ENCODE measurements around the gene PLEKHH3. TPM values are rescaled to one million over a fixed set of nuclear protein-coding genes. Genes with fewer than 3 reads are reported as not detected.
A peak's percentile ranks its signal among the peaks of the same experiment; 100 is the strongest.

Gene PLEKHH3
- total RNA-seq, 2 donors from 2014 or later, result 0.73 TPM; not detected in 1

GRCh38 chr17:42681976-42682721 lies 5.4 kb upstream of the PLEKHH3 start, which contains the start of gene CNTNAP1:
Gene CNTNAP1, plus strand, starts transcription at chr17:42682531. Its CDS starts 299 bp downstream, at chr17:42682830.
- ATAC-seq (no peak), DNase-seq (ENCODE audit: low spot score) (no peak)
- peaks cover 35 to 39% of the 10 kb centered on the region in 2 donors for H3K4me1 Mint-ChIP-seq (ENCODE audit: low read depth in 2 of 2)
- no peaks in the 10 kb centered on the region for H3K9me3 Mint-ChIP-seq
- no peaks in the 10 kb centered on the region for H3K36me3 Mint-ChIP-seq
- H3K4me3 Mint-ChIP-seq, result peak within 1 kb of the TSS; percentile 65
- peaks cover 33 to 44% of the 10 kb centered on the region in 2 donors for H3K27me3 Mint-ChIP-seq
- H3K27ac Mint-ChIP-seq, result peak within 1 kb of the TSS; percentile 35 to 60

- Mint-ChIP-seq H3K27me3 (peaks cover 39 to 40% of the 10 kb centered on the region in 2 donors), H3K27ac (no peak overlapping the region), H3K9me3 (no peaks in the 10 kb centered on the region), H3K36me3 (no peaks in the 10 kb centered on the region), H3K4me1 (ENCODE audit: low read depth in 2 of 2) (peaks cover 39 to 44% of the 10 kb centered on the region in 2 donors), H3K4me3 (peak overlapping the region; percentile 71)
- ATAC-seq, result no peak
- DNase-seq (ENCODE audit: low spot score), result no peak
Observed at GRCh38 chr17:42680331-42680808, 3.6 kb upstream of the PLEKHH3 start.

- peak overlapping the region; percentile 71 for H3K4me3 Mint-ChIP-seq
- peak overlapping the region in 1 of 2 donors; percentile 31 for H3K27ac Mint-ChIP-seq
- H3K9me3 Mint-ChIP-seq, result no peaks in the 10 kb centered on the region
- no peaks in the 10 kb centered on the region for H3K36me3 Mint-ChIP-seq
- ATAC-seq (peak; percentile 68 to 72), DNase-seq (ENCODE audit: low spot score) (peak; percentile 85)
- H3K4me1 Mint-ChIP-seq (ENCODE audit: low read depth in 2 of 2), result peaks cover 40 to 44% of the 10 kb centered on the region in 2 donors
- H3K27me3 Mint-ChIP-seq, result peaks cover 38 to 39% of the 10 kb centered on the region in 2 donors
Observed at GRCh38 chr17:42679492-42680330, 2.9 kb upstream of the PLEKHH3 start.

DNA sequence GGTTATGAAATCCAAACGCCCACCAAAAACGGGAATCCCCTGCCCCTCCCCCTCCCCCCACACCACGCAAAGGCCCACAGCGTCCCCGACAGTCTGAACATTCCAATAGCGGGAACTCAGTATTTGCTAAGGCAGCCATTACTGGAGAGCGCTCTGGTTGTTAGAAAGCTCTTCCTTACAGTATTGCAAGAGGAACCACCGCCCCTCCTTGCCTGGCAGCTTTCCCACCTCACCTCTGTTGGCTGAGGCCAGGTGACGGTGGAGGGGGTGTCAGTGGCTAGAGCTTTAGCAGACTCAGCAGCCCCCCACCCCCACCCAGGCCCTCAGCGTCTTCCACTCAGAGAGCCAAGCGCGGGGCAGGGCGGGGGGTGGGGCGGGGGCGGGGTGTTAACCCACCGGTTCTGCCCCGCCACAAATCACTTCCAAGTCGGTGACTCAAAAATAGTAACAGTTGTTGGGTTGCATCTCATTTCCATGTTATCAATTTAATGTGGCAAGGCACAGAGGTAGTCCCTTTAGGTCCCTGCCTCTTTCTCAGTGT lies 2.2 kb upstream of the PLEKHH3 start:
- Mint-ChIP-seq H3K9me3 (no peaks in the 10 kb centered on the region), H3K36me3 (no peaks in the 10 kb centered on the region), H3K4me1 (ENCODE audit: low read depth in 2 of 2) (peaks cover 44 to 46% of the 10 kb centered on the region in 2 donors), H3K27ac (peak overlapping the region in 1 of 2 donors; percentile 31), H3K4me3 (peak overlapping the region; percentile 92), H3K27me3 (peaks cover 33 to 39% of the 10 kb centered on the region in 2 donors)
- no peak for ATAC-seq
- no peak for DNase-seq (ENCODE audit: low spot score)

DNA sequence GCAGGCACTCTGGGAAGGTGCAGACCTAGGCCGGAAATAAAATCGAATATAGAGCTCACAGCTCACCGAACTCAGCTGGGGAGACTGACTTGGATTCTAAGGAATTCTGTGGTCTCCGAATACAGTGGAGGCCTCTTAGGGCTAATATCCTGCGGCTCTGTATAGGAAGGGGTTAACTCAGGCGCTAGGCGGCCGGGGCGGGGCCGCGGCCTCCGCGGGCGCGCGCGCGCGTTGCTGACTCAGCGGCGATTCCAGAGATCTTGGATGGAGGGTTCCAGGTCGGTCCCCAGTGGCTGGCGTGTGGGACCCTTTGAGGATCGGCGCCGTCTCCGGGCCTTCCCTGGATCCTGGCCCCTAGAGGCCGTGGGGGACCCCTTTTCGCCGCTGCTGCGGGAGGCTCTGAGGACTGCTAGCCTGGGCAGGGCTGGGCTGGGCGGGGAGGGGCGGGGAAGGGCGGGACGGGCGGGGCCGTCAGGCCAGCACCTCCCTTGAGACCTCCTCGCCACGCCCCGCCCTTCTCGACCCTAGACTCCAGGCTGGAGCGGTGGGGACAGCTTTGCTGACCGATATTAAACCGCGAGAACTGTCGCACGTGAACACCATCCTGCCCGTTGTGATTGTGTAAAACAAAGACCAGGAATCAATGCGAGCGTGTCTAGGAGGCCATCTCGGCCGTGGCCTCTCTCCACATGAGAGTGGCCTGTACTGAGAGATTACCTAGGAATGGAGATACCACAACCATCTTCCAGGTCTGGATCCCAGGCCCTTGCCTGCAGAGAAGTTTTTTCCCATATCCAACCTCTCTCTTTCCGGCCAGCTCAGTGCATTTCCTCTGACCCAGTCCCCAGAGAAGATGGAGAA lies 1.4 kb upstream of the PLEKHH3 start:
- peak overlapping the region in 1 of 2 donors; percentile 76 for H3K27ac Mint-ChIP-seq
- H3K27me3 Mint-ChIP-seq, result peaks cover 27 to 32% of the 10 kb centered on the region in 2 donors
- peak; percentile 51 to 62 for ATAC-seq
- no peaks in the 10 kb centered on the region for H3K36me3 Mint-ChIP-seq
- peak; percentile 88 for DNase-seq (ENCODE audit: low spot score)
- peaks cover 40 to 44% of the 10 kb centered on the region in 2 donors for H3K4me1 Mint-ChIP-seq (ENCODE audit: low read depth in 2 of 2)
- peak overlapping the region; percentile 92 for H3K4me3 Mint-ChIP-seq
- no peaks in the 10 kb centered on the region for H3K9me3 Mint-ChIP-seq

GRCh38 chr17:42677012-42677857 lies 441 bp upstream of the PLEKHH3 start:
- H3K4me1 Mint-ChIP-seq (ENCODE audit: low read depth in 2 of 2), result peaks cover 33 to 36% of the 10 kb centered on the region in 2 donors
- ATAC-seq (peak; percentile 87 to 92), DNase-seq (ENCODE audit: low spot score) (peak; percentile 97)
- peak overlapping the region; percentile 92 for H3K4me3 Mint-ChIP-seq
- H3K27me3 Mint-ChIP-seq, result peaks cover 18 to 26% of the 10 kb centered on the region in 2 donors
- peak overlapping the region; percentile 60 to 76 for H3K27ac Mint-ChIP-seq
- no peaks in the 10 kb centered on the region for H3K36me3 Mint-ChIP-seq
- no peaks in the 10 kb centered on the region for H3K9me3 Mint-ChIP-seq

DNA sequence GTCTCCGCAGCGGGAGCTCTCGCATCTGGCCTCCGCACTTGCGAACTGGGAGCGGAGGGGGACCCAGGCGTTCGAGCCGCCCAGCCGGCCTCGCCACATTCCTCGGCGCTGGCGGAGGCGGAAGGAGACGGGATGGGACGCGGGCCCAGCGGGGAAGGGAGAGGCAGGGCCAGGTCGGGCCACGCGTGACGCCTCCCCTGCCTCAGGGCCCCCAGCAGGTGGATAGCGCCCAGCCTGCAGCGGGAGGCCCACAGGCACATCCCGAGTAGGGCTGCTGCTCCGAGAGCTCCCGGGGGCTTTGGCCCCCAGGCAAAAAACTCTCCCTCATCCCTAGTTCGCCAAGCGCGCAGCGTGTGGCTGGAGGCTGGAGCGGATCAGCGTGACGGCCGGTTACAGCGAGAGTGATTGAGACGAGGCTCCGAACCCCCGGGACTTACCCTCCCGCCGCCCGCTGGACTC lies 800 bp downstream of the PLEKHH3 start:
- H3K4me3 Mint-ChIP-seq, result peak overlapping the region; percentile 92
- ATAC-seq (no peak), DNase-seq (ENCODE audit: low spot score) (no peak)
- peaks cover 17 to 19% of the 10 kb centered on the region in 2 donors for H3K27me3 Mint-ChIP-seq
- H3K4me1 Mint-ChIP-seq (ENCODE audit: low read depth in 2 of 2), result peaks cover 29 to 32% of the 10 kb centered on the region in 2 donors
- no peaks in the 10 kb centered on the region for H3K36me3 Mint-ChIP-seq
- no peak overlapping the region for H3K27ac Mint-ChIP-seq
- H3K9me3 Mint-ChIP-seq, result no peaks in the 10 kb centered on the region

DNA sequence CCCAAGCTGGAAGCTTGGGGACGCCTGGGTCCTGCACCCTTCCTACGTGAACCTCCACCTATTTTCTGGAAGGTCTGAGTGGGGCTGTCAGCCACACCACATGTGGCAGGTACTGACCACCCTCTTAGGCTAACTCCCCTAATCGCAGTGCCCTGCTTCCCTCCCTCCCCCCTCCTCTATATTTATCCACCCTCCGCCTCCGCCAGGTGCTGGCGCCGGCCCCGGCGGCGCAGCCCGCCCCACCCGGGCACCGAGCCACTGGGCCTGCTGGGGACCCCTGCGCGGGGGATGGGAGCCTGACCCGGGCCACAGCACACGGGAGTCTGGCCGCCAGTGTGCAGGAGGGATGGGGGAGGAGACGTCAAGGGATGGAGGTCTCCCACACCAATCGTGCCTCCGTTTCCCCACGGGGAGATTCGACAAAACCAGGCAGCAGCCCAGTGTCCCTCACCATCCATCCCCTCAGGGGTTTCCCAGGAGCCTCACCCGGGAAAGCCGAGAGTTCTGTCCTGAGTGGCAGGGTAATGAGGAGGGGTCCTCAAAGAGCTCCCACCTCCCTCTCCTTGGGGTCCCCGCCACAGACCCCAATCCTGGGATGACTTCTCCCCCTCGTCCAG lies 1.3 kb downstream of the PLEKHH3 start:
- peak overlapping the region; percentile 92 for H3K4me3 Mint-ChIP-seq
- H3K4me1 Mint-ChIP-seq (ENCODE audit: low read depth in 2 of 2), result peaks cover 29% of the 10 kb centered on the region in 2 donors
- H3K27me3 Mint-ChIP-seq, result peaks cover 17% of the 10 kb centered on the region in 2 donors
- ATAC-seq, result no peak
- no peaks in the 10 kb centered on the region for H3K9me3 Mint-ChIP-seq
- no peak overlapping the region for H3K27ac Mint-ChIP-seq
- H3K36me3 Mint-ChIP-seq, result no peaks in the 10 kb centered on the region
- DNase-seq (ENCODE audit: low spot score), result no peak

DNA sequence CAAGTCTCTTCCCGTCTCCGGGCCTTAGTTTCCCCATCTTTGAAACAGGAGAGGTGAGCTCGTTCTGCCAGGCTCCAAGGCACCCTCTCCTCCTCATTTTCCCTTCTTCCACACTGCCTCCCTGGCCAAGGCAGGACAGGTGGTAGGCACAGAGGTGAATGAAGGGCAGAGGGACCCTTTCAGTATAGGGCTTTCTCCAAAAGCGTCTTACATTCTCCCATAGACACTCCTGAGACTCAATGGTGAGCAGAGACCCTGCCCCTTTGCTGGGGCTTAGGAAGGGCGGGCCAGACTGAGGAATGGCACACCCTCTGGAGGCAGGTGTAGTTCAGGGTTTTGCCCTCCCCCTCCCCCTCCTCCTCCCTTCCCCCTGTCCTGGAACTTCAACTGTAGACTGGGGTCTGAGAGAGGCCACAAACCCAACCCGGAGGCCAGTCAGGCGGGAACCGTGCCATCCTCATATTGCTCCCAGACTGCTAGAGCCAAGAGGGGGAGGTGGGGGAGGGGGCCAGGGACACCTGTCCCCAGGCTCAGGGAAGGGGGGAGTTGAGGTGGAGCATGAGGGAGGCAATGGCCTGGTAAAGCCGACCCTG lies 1.9 kb downstream of the PLEKHH3 start:
- ATAC-seq (no peak), DNase-seq (ENCODE audit: low spot score) (no peak)
- Mint-ChIP-seq H3K9me3 (no peaks in the 10 kb centered on the region), H3K36me3 (no peaks in the 10 kb centered on the region), H3K27me3 (peaks cover 17 to 18% of the 10 kb centered on the region in 2 donors), H3K4me3 (peak overlapping the region; percentile 39), H3K4me1 (ENCODE audit: low read depth in 2 of 2) (peaks cover 26 to 30% of the 10 kb centered on the region in 2 donors), H3K27ac (no peak overlapping the region)

- no peak overlapping the region for H3K27ac Mint-ChIP-seq
- no peaks in the 10 kb centered on the region for H3K9me3 Mint-ChIP-seq
- no peak for ATAC-seq
- H3K36me3 Mint-ChIP-seq, result no peaks in the 10 kb centered on the region
- DNase-seq (ENCODE audit: low spot score), result no peak
- H3K4me3 Mint-ChIP-seq, result peak overlapping the region; percentile 39
- peaks cover 26% of the 10 kb centered on the region in 2 donors for H3K4me1 Mint-ChIP-seq (ENCODE audit: low read depth in 2 of 2)
- H3K27me3 Mint-ChIP-seq, result peaks cover 20 to 23% of the 10 kb centered on the region in 2 donors
Observed at GRCh38 chr17:42673885-42674754, 2.7 kb downstream of the PLEKHH3 start.
